K562 (cell line): ENCODE results near the gene SUPT20H. TPM values are rescaled to one million over a fixed set of nuclear protein-coding genes. Genes with fewer than 3 reads are reported as not detected.

ENCODE experiments used
- ATAC-seq: fragments of 200-7000 bp; cut with Tn5 transposase; 3 replicates; pipeline ENCODE4 v1.9.1; 2020; ENCODE audit warnings: moderate library complexity
- BruUV-seq: library from RNA; stranded (reverse); fragments of 400-500 nt; replicated peaks from 2 replicates; lab custom pipeline; 2021; lab: Mats Ljungman, UMichigan
- CTCF ChIA-PET: fragments of 300-600 bp; formaldehyde crosslinking; extraction: SDS; loops from one replicate; lab custom pipeline; 2021; ENCODE audit warnings: low intra/inter-chr PET ratio; lab: Yijun Ruan, JAX
- POLR2A ChIA-PET: fragments of 300-600, 350-650 bp; sonication (Branson Sonifier 250); formaldehyde crosslinking; extraction: SDS; loops from one replicate; lab custom pipeline; 2021; ENCODE audit warnings: antibody characterized with exemption, inconsistent platforms; lab: Yijun Ruan, JAX
- DNase-seq, 4 experiments: peaks; one replicate each; pipeline versions ENCODE4 v3.0.0 to v3.0.0-alpha.2; 2011 to 2018; ENCODE audit warnings: low spot score in 3 of 4, mixed read lengths in 3 of 4; ENCODE audit errors: extremely low read depth in 1 of 4
- FAIRE-seq: peaks from 2 replicates; lab custom pipeline; 2011; peaks lifted over from hg19 to GRCh38; lab: Jason Lieb, UNC
- H2AFZ ChIP-seq: 2 replicates; pipeline ENCODE4 v1.6.0; 2011; ENCODE audit warnings: low read depth, low read length, control low read depth, inconsistent platforms
- H3K27ac ChIP-seq: fragments of 200-600 bp; 3 replicates; pipeline ENCODE4 v1.8.0; 2011; ENCODE audit warnings: low read depth, mild to moderate bottlenecking, control low read depth, inconsistent platforms, low read length, moderate library complexity, mixed read lengths; ENCODE audit errors: extremely low read depth
- H3K27me3 ChIP-seq, 2 experiments: fragments of 300-600 bp in 1 of 2; 2 replicates in 1 of 2; 3 replicates in 1 of 2; pipeline versions ENCODE4 v1.6.0 to v1.8.0; 2011; ENCODE audit warnings: inconsistent platforms in 2 of 2, low read length in 2 of 2, mild to moderate bottlenecking in 1 of 2, mixed read lengths in 1 of 2, moderate library complexity in 1 of 2; ENCODE audit not compliant: control insufficient read depth in 2 of 2, insufficient read depth in 2 of 2
- H3K36me3 ChIP-seq: fragments of 300-600 bp; 3 replicates; pipeline ENCODE4 v1.8.0; 2011; ENCODE audit warnings: mild to moderate bottlenecking, low read length, inconsistent platforms; ENCODE audit not compliant: control insufficient read depth, insufficient read depth
- H3K4me1 ChIP-seq, 2 experiments: fragments of 200-600 bp in 1 of 2; replicated peaks in 1 of 2; 2 replicates in 1 of 2; 3 replicates in 1 of 2; pipeline versions ENCODE4 v1.5.1 to v1.8.0; 2011; ENCODE audit warnings: inconsistent platforms in 2 of 2, low read length in 2 of 2, mild to moderate bottlenecking in 1 of 2, mixed read lengths in 1 of 2, moderate library complexity in 1 of 2; ENCODE audit not compliant: control insufficient read depth in 2 of 2, insufficient read depth in 2 of 2
- H3K4me2 ChIP-seq: 2 replicates; pipeline ENCODE4 v1.6.1; 2011; ENCODE audit warnings: low read length, control low read depth, inconsistent platforms, mixed read lengths; ENCODE audit not compliant: insufficient read depth
- H3K4me3 ChIP-seq: fragments of 200-600 bp; sonication (generic), shearing (Covaris generic); 2 replicates; pipeline ENCODE4 v1.5.1; 2016; ENCODE audit warnings: control low read depth, inconsistent platforms
- H3K79me2 ChIP-seq: fragments of 200-600 bp; 3 replicates; pipeline ENCODE4 v1.8.0; 2011; ENCODE audit warnings: low read length, inconsistent platforms; ENCODE audit not compliant: control insufficient read depth, insufficient read depth
- H3K9ac ChIP-seq, 2 experiments: 2 replicates each; pipeline versions ENCODE4 v1.6.0 to v1.6.1; 2011; ENCODE audit warnings: low read depth in 2 of 2, low read length in 2 of 2, control low read depth in 1 of 2, inconsistent platforms in 1 of 2, mild to moderate bottlenecking in 1 of 2, mixed read lengths in 1 of 2; ENCODE audit not compliant: insufficient read depth in 1 of 2
- H3K9me1 ChIP-seq: one replicate; pipeline ENCODE4 v1.6.0; 2011; ENCODE audit warnings: inconsistent platforms, mild to moderate bottlenecking, low read length, moderate library complexity; ENCODE audit not compliant: control insufficient read depth, insufficient read depth
- H3K9me3 ChIP-seq: replicated peaks from 2 replicates; pipeline ENCODE4 v1.5.1; 2011; ENCODE audit warnings: low read depth, low read length, inconsistent platforms; ENCODE audit not compliant: control insufficient read depth, insufficient read depth
- H4K20me1 ChIP-seq: replicated peaks from 2 replicates; pipeline ENCODE4 v1.6.1; 2011; ENCODE audit warnings: low read length, inconsistent platforms, mixed read lengths; ENCODE audit not compliant: control insufficient read depth, insufficient read depth
- HSF4 ChIP-seq: fragments of 250-450 bp; sonication (Bioruptor Pico); IDR thresholded peaks from 2 replicates; pipeline ENCODE4 v2.1.2; 2022; ENCODE audit warnings: mild to moderate bottlenecking, moderate library complexity, borderline replicate concordance
- JUN ChIP-seq, 2 experiments: sonication (generic) in 1 of 2; formaldehyde crosslinking in 1 of 2; IDR thresholded peaks; 2 replicates each; pipeline versions ENCODE4 v1.6.1 to v1.8.0; 2012 to 2022; ENCODE audit warnings: borderline replicate concordance in 2 of 2, mild to moderate bottlenecking in 2 of 2, improper control_type of control experiment in 1 of 2, low read depth in 1 of 2, low read length in 1 of 2, missing genetic modification reagents in 1 of 2
- KDM5B ChIP-seq: fragments of 200-600 bp; sonication (generic); IDR thresholded peaks from 2 replicates; pipeline ENCODE4 v1.6.1; 2012; ENCODE audit warnings: low read depth, mild to moderate bottlenecking, moderate library complexity, low read length, control low read depth, inconsistent platforms; ENCODE audit not compliant: insufficient replicate concordance
- RBM15 ChIP-seq: fragments of 200-400 bp; formaldehyde crosslinking; IDR thresholded peaks from 2 replicates; pipeline ENCODE4 v1.6.1; 2018; ENCODE audit warnings: mild to moderate bottlenecking, low read length, moderate library complexity; ENCODE audit not compliant: insufficient read depth
- WGBS: fragments of 100-300 bp; shearing (Covaris generic); methylation state at CpG from one replicate; pipeline ENCODE4 v1.1.6; 2016; ENCODE audit warnings: low coverage, mixed read lengths; ENCODE audit not compliant: insufficient coverage; ENCODE audit errors: missing lambda C conversion rate; 5-methylcytosine and 5-hydroxymethylcytosine counted together
- in situ Hi-C: fragments of 300-500 bp; cut with MboI; formaldehyde crosslinking; loops from 4 replicates; pipeline ENCODE4 v1.15.0; 2018; ENCODE audit warnings: inconsistent platforms, mixed read lengths
- intact Hi-C: fragments of 100-400 bp; cut with micrococcal nuclease; formaldehyde crosslinking; loops from 2 replicates; pipeline ENCODE4 v1.14.2; 2022
- polyA plus RNA-seq, 8 experiments: library from polyadenylated mRNA; depleted of rRNA in 4 of 8; stranded (reverse) in 5 of 8; unstranded in 3 of 8; fragments of >200 nt; fragmentation: Nextera tagmentation in 2 of 8; fragmentation: Illumina TruSeq in 1 of 8; extraction: Ambion mirVana in 2 of 8; extraction: Trizol in 1 of 8; gene quantifications; 2 replicates each; pipeline versions ENCODE4 v1.2.1 to v1.2.3, GENCODE V29; 2011 to 2014; ENCODE audit warnings: inconsistent platforms in 1 of 8, missing spikeins in 1 of 8
- total RNA-seq, 7 experiments: library from RNA; depleted of rRNA in 6 of 7; stranded (reverse); fragments of >200 nt in 6 of 7; fragmentation: Illumina TruSeq in 2 of 7; extraction: Trizol in 2 of 7; gene quantifications; 2 replicates each; pipeline versions ENCODE4 v1.2.1 to v1.2.3, GENCODE V29; 2011 to 2021; ENCODE audit warnings: low replicate concordance in 1 of 7

The SUPT20H gene
- total and polyA plus RNA-seq, 9 of the 15 experiments (the other 6 are each of a cell fraction or from before 2014, with no cell fraction given), result 11.4 to 71.8 (median 31.7) TPM

GRCh38 chr13:36979361-36980050, 80.0 kb downstream of the SUPT20H start (continued):
- TF ChIP-seq RBM15, result no peak

DNA sequence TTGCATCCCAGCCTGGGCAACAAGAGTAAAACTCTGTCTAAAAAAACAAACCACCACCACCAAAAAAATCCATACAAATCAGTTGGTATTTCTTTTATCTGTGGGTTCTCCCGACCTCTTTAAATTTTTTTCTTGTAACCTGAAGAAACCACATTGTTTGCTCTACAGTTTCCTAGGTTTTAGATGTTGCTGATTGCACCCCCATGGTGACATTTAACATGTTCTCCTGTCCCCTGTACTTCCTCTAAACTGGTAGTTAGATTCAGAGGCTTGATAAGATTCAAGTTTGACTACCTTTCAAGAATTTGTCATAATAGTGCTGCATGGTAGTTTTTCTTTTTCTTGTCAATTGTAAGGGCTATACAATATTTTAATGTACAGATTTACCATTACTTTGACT, 84.3 kb downstream of the SUPT20H start:
- FAIRE-seq (no peak), DNase-seq (no peak), ATAC-seq (no peak)
- Histone ChIP-seq H3K36me3 (peaks cover 45% of the 10 kb centered on the region), H2AFZ (no peak overlapping the region), H3K9ac (no peak overlapping the region), H3K9me1 (no peaks in the 10 kb centered on the region), H3K27me3 (no peaks in the 10 kb centered on the region), H3K9me3 (no peaks in the 10 kb centered on the region), H3K79me2 (no peaks in the 10 kb centered on the region), H3K4me3 (no peak overlapping the region), H4K20me1 (no peaks in the 10 kb centered on the region), H3K27ac (no peak overlapping the region), H3K4me1 (no peaks in the 10 kb centered on the region), H3K4me2 (no peak overlapping the region)
- no TSS peak for BruUV-seq
- ChIA-PET POLR2A (no interaction called here), CTCF (no interaction called here)
- no peak for TF ChIP-seq KDM5B
- no peak for TF ChIP-seq HSF4 (CRISPR knock-in tag)
- TF ChIP-seq JUN (IDR thresholded peaks at IDR 0.05; ENCODE audit: borderline replicate concordance, low read depth, low read length), result no peak
- TF ChIP-seq JUN (CRISPR knock-in tag; IDR thresholded peaks at IDR 0.05; ENCODE audit: borderline replicate concordance), result no peak
- 80% methylated on average over 1 of the region's 1 CpG for WGBS
- in situ Hi-C loops (no loop called here), intact Hi-C loops (no loop called here)
